Measurements from ENCODE around the gene PSD4.

The PSD4 gene

GRCh38 chr2:113248997-113249770 is 75.4 kb downstream of the PSD4 start:
- no peak overlapping the region for H3K4me3 ChIP-seq (ENCODE audit: low read depth, low read length)
- DNase-seq (ENCODE audit: low read depth) = no peak

- no peak for DNase-seq (ENCODE audit: low read depth)
- no peak overlapping the region for H3K4me3 ChIP-seq (ENCODE audit: low read depth, low read length)
Observed at GRCh38 chr2:113251118-113251517, 77.3 kb downstream of the PSD4 start.

GRCh38 chr2:113252047-113252590 is 78.3 kb downstream of the PSD4 start:
- no peak for DNase-seq (ENCODE audit: low read depth)
- no peak overlapping the region for H3K4me3 ChIP-seq (ENCODE audit: low read depth, low read length)

- H3K4me3 ChIP-seq (ENCODE audit: low read depth, low read length) = no peak overlapping the region
Observed at GRCh38 chr2:113253453-113253852, 79.7 kb downstream of the PSD4 start.

GRCh38 chr2:113255140-113256070 is 81.6 kb downstream of the PSD4 start:
- H3K4me3 ChIP-seq (ENCODE audit: low read depth, low read length) = no peak overlapping the region
- no peak for DNase-seq (ENCODE audit: low read depth)

More at GRCh38 chr2:113253453-113253852, 79.7 kb downstream of the PSD4 start:
- no peak for DNase-seq (ENCODE audit: low read depth)

GRCh38 chr2:113257516-113258264 is 83.9 kb downstream of the PSD4 start:
- no peak for DNase-seq (ENCODE audit: low read depth)
- H3K4me3 ChIP-seq (ENCODE audit: low read depth, low read length) = no peak overlapping the region

GRCh38 chr2:113258471-113259147 is 84.8 kb downstream of the PSD4 start:
- H3K4me3 ChIP-seq (ENCODE audit: low read depth, low read length) = no peak overlapping the region
- DNase-seq (ENCODE audit: low read depth) = no peak

All from skeletal muscle cell (primary cell).